ENCODE data around the gene HASPIN.

Gene HASPIN

GRCh38 chr17:3761036-3761917 lies 37.6 kb downstream of the HASPIN start:
- peaks cover 4% of the 10 kb centered on the region for H3K9me3 Mint-ChIP-seq
- TF ChIP-seq, protein P1, sequence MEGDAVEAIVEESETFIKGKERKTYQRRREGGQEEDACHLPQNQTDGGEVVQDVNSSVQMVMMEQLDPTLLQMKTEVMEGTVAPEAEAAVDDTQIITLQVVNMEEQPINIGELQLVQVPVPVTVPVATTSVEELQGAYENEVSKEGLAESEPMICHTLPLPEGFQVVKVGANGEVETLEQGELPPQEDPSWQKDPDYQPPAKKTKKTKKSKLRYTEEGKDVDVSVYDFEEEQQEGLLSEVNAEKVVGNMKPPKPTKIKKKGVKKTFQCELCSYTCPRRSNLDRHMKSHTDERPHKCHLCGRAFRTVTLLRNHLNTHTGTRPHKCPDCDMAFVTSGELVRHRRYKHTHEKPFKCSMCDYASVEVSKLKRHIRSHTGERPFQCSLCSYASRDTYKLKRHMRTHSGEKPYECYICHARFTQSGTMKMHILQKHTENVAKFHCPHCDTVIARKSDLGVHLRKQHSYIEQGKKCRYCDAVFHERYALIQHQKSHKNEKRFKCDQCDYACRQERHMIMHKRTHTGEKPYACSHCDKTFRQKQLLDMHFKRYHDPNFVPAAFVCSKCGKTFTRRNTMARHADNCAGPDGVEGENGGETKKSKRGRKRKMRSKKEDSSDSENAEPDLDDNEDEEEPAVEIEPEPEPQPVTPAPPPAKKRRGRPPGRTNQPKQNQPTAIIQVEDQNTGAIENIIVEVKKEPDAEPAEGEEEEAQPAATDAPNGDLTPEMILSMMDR (IDR thresholded peaks at IDR 0.05; ENCODE audit: unreplicated experiment in 3 of 3): no peak
- no peaks in the 10 kb centered on the region for H3K4me1 Mint-ChIP-seq
- peaks cover 4% of the 10 kb centered on the region for H3K27me3 Mint-ChIP-seq (ENCODE audit: low read depth)
- H3K27ac Mint-ChIP-seq: no peak overlapping the region
- no peaks in the 10 kb centered on the region for H3K36me3 Mint-ChIP-seq (ENCODE audit: low read depth)
- no peak overlapping the region for H3K4me3 Mint-ChIP-seq

DNA sequence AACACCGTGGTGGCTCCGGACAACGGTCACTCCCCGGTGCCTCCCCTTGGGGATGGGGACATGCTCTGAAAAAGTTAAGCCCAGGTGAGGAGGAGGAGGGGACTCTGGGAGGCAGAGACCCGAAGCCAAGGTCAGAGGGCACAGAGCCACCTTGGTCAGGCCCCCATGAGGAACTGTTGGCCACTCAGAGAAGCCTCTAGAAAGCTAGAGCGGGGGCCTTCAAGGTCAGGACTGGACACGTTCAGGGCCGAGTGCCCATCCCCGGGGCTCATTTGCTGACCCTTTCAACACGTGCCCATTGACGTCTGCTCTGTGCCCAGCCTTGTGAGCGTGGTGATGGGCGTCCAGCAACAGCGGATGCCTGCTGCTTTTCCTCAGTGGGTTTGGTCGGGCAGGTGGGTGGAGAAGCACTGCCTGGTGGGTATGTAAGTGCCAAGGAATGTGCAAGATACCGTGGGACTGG lies 38.2 kb downstream of the HASPIN start:
- H3K4me1 Mint-ChIP-seq: no peaks in the 10 kb centered on the region
- H3K27ac Mint-ChIP-seq: no peak overlapping the region
- H3K36me3 Mint-ChIP-seq (ENCODE audit: low read depth): no peaks in the 10 kb centered on the region
- H3K4me3 Mint-ChIP-seq: no peak overlapping the region
- peaks cover 6% of the 10 kb centered on the region for H3K9me3 Mint-ChIP-seq
- peaks cover 4% of the 10 kb centered on the region for H3K27me3 Mint-ChIP-seq (ENCODE audit: low read depth)
- TF ChIP-seq, protein P1 (IDR thresholded peaks at IDR 0.05; ENCODE audit: unreplicated experiment in 3 of 3): no peak

DNA sequence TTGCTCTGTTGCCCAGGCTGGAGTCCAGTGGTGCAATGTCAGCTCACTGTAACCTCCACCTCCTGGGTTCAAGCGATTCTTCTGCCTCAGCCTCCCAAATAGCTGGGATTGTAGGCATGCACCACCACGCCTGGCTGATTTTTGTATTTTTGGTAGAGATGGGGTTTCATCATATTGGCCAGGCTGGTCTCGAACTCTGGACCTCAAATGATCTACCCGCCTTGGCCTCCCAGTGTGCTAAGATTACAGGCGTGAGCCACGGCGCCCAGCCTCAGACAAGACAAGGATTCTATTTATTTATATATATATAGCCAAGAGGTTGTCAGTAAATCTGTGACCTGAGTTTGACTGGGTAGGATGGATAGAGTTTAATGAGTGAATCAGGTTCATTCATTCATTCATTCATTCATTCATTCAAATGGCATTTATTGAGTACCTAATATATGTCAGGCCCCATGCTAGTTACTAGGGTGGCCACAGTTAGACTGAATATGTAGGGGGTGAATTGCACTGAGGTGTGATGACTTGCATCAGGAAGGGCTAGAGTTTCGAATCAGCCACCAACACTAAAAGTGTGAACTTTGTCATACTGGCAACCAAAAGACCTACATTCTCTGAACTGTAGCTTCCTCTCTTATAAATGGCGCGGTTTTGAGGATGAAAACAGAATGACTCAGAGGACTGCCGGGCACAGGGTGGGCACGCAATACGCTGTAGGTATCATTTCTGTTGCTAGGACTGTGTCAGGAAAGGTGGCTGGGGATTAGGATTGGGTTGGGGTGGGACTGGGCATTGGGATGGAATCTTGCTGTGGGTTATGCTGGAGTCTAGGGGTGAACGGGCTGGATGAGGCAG lies 39.4 kb downstream of the HASPIN start:
- no peak overlapping the region for H3K4me3 Mint-ChIP-seq
- TF ChIP-seq, protein P1 (IDR thresholded peaks at IDR 0.05; ENCODE audit: unreplicated experiment in 3 of 3): no peak
- no peak overlapping the region for H3K27ac Mint-ChIP-seq
- no peaks in the 10 kb centered on the region for H3K4me1 Mint-ChIP-seq
- H3K9me3 Mint-ChIP-seq: peaks cover 9% of the 10 kb centered on the region
- H3K27me3 Mint-ChIP-seq (ENCODE audit: low read depth): no peaks in the 10 kb centered on the region
- H3K36me3 Mint-ChIP-seq (ENCODE audit: low read depth): no peaks in the 10 kb centered on the region

- no peak overlapping the region for H3K27ac Mint-ChIP-seq
- no peaks in the 10 kb centered on the region for H3K4me1 Mint-ChIP-seq
- H3K36me3 Mint-ChIP-seq (ENCODE audit: low read depth): no peaks in the 10 kb centered on the region
- H3K27me3 Mint-ChIP-seq (ENCODE audit: low read depth): no peaks in the 10 kb centered on the region
- no peak overlapping the region for H3K4me3 Mint-ChIP-seq
- peaks cover 14% of the 10 kb centered on the region for H3K9me3 Mint-ChIP-seq
- TF ChIP-seq, protein P1 (IDR thresholded peaks at IDR 0.05; ENCODE audit: unreplicated experiment in 3 of 3): no peak
These were observed 40.1 kb downstream of the HASPIN start for GRCh38 chr17:3763777-3764170.

DNA sequence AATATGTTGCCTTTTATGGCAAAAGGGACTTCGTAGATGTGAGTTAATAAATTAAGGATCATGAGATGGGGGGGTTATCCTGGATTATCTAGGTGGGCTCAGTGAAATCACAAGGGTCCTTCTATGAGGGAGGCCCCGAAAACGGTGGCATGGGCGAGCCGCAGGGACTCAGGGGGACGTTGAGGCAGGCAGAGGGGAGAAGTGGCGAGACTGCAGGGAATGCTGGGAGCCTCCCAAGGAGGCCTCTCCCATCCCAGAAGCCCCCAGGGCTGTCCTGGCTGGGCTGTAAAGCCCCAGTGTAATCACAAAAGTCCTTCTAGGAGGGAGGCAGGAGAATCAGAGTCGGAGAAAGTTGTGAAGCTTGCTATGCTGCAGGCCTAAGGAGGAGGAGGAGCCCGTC lies 42.3 kb downstream of the HASPIN start:
- no peaks in the 10 kb centered on the region for H3K4me1 Mint-ChIP-seq
- no peak overlapping the region for H3K27ac Mint-ChIP-seq
- TF ChIP-seq, protein P1 (IDR thresholded peaks at IDR 0.05; ENCODE audit: unreplicated experiment in 3 of 3): no peak
- H3K4me3 Mint-ChIP-seq: no peak overlapping the region
- peaks cover 3% of the 10 kb centered on the region for H3K27me3 Mint-ChIP-seq (ENCODE audit: low read depth)
- H3K36me3 Mint-ChIP-seq (ENCODE audit: low read depth): no peaks in the 10 kb centered on the region
- H3K9me3 Mint-ChIP-seq: peaks cover 10% of the 10 kb centered on the region

Measured in nephron (organoid).